Astrocyte of the spinal cord (primary cell): Measurements from ENCODE around the gene UNKL.

Experiments
- DNase-seq: peaks from one replicate; pipeline ENCODE4 v3.0.0; 2011; ENCODE audit warnings: low read depth, low spot score
- H3K4me3 ChIP-seq: 2 replicates; pipeline ENCODE4 v1.5.1; 2011; ENCODE audit warnings: low read depth, mild to moderate bottlenecking, low read length, moderate library complexity
- in situ Hi-C: cut with HindIII; loops from 2 replicates; pipeline ENCODE4 v1.10.0; 2017; ENCODE audit warnings: low sequenced_read_pairs
- TF ChIP-seq, protein P1 (sequence below): IDR thresholded peaks from 2 replicates; pipeline ENCODE4 v1.5.1; 2012; ENCODE audit warnings: low read depth, mild to moderate bottlenecking, low read length, inconsistent platforms

The UNKL gene

GRCh38 chr16:1315081-1316032, 99.1 kb downstream of the UNKL start:
- in situ Hi-C loops, result no loop called here
- TF ChIP-seq, protein P1, sequence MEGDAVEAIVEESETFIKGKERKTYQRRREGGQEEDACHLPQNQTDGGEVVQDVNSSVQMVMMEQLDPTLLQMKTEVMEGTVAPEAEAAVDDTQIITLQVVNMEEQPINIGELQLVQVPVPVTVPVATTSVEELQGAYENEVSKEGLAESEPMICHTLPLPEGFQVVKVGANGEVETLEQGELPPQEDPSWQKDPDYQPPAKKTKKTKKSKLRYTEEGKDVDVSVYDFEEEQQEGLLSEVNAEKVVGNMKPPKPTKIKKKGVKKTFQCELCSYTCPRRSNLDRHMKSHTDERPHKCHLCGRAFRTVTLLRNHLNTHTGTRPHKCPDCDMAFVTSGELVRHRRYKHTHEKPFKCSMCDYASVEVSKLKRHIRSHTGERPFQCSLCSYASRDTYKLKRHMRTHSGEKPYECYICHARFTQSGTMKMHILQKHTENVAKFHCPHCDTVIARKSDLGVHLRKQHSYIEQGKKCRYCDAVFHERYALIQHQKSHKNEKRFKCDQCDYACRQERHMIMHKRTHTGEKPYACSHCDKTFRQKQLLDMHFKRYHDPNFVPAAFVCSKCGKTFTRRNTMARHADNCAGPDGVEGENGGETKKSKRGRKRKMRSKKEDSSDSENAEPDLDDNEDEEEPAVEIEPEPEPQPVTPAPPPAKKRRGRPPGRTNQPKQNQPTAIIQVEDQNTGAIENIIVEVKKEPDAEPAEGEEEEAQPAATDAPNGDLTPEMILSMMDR, result no peak
- H3K4me3 ChIP-seq, result no peak overlapping the region
- DNase-seq, result no peak

- no peak for DNase-seq
- in situ Hi-C loops, result no loop called here
- H3K4me3 ChIP-seq, result no peak overlapping the region
- TF ChIP-seq, protein P1, result no peak
Measured at GRCh38 chr16:1314399-1315068, 100.0 kb downstream of the UNKL start.

DNA sequence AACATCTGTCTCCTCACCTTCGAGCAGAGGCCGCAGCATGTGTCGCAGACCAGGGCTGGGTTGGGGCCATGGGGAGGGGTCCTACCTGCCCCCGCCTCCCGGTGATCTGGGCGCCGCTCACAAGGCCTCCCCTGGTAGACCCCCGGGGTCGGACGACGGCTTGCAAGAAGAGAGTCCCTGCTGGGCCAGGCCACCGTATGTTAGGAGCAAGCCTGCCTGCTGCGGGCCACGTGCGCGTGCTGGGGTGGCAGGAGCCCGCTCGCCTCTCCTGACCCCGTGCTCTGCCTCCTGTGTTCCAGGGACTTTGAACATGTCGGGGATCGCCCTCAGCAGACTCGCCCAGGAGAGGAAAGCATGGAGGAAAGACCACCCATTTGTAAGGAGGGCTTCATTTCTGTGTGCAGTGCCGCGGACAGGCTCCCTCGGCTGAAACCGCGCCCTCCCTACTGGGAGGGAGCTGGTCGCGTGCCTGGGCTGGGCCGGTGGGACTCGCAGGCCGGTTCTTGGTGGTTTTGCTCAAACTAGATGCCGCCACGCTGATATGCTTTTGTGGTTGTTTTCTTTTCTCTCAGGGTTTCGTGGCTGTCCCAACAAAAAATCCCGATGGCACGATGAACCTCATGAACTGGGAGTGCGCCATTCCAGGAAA, 100.7 kb downstream of the UNKL start:
- TF ChIP-seq, protein P1, result no peak
- DNase-seq, result no peak
- no peak overlapping the region for H3K4me3 ChIP-seq
- in situ Hi-C loops, result no loop called here
